NCI-H2196 (cell line): ENCODE results near the gene MSH4.
"Not testable (repeated sequence)": the region's sequence is repeated elsewhere in the genome, so short reads cannot be mapped to it uniquely, and the experiment has no call there.

Experiments used
- DNase-seq: peaks from one replicate; lab custom pipeline; 2025; ENCODE audit not compliant: unreplicated experiment; lab: John Stamatoyannopoulos, UW

Gene MSH4

DNA sequence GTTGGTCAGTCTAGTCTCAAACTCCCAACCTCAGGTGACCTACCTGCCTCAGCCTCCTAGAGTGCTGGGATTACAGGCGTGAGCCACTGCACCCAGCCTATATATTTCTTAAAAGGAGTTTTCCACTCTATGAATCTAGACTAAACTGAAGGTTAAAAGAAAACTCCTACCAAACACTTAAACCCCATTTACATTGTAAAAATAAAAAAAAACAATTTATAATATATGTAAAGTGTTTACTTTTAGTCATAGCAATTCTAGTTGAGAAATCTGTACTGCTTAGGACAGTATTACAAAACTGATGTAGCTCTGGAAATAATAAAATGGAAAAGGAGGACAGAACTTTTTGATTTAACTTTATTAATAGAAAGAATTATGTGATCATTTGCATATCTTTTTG is 126.0 kb downstream of the MSH4 start:
- no peak for DNase-seq

DNA sequence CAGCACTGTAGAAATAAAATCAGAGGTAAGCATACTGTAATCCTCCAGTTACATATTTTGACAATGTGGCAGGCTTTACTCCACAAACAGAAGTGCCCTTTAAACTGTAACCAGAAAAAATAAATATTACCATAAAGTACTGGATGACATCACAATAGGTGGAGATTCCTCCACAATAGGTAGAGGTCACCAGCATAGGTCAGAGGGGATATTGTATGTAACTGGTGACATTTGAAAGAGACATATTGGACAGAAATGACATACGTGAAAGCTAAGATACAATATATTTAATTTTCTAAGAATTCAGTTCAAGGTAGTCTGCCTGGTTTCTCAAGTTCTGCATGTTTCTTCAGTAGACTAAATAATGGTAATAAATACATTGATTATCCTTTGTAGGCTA is 135.6 kb downstream of the MSH4 start, which contains the start of gene ASB17:
TSS of gene ASB17 (minus strand) at position 101 of the 400 bp plus-strand sequence. CDS start 113 bp downstream, outside the sequence.
- DNase-seq = no peak

DNA sequence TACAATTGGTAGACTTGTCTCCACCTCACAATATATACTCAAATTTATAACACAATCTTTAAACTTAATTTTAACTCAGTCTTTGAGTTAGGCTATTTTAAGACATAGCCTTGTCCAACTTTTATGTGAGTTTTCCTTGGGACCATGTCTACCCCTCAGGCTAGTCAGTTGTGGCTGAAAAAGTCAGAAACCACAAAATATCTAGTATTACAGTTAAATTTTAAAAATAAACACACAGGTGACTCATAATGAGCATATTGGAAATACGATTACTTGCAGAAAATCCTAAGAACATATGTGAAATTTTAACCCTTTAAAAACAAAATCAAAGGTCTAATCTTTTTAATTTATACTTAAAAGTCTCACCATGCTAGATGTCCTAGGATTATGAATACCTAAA is 140.4 kb downstream of the MSH4 start:
- DNase-seq = no peak

DNA sequence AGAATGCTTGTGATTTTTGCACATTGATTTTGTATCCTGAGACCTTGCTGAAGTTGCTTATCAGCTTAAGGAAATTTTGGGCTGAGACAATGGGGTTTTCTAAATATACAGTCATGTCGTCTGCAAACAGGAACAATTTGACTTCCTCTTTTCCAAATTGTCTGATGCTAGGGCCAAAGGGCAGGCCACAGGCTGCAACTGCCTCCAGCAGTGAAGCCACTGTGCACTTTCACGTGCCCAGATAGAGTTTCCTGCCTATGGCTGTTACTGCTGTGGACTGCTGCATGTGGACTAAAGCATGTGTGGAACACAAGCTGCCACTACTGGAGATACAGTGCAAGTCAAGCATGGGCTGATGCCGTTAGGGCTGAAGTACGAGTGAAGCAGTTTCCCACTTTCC is 146.4 kb downstream of the MSH4 start:
- not testable (repeated sequence) for DNase-seq

DNA sequence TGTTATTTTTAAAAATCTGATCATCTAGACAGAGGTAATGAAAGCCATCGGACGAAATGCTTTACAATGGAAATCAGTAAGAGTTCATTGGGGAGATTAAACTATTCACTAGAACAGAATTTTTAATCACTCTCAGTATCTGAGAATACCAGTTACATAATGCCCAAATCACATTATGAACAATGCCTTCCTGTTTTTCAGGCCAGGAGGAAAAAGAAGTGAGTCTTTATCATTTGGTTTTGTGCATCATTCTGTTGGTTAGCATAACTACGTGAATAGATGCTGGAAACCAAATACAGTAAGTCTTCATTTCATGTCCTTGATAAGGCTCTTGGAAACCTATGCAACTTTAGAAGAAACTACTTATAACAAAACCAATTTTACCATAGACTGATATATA is 153.5 kb downstream of the MSH4 start:
- DNase-seq = no peak

DNA sequence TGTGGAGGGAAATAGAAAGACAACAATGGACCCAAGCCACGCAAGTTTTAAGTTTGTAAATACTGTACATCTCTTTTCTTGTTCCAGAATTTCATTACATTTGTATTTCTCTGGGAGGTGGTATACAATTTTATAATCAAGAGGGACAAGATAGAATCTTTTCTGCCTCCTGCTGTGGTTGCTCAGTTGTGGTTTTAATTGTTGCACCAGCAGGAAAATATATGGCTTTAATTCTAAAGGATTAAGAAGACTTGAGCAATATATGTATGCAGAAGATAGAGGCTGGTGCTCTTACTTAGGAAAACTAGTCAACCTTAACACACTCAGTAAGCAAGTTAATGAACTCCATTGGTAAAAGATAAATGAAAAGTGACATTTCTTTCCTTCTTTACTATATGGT is 155.3 kb downstream of the MSH4 start:
- no peak for DNase-seq

DNA sequence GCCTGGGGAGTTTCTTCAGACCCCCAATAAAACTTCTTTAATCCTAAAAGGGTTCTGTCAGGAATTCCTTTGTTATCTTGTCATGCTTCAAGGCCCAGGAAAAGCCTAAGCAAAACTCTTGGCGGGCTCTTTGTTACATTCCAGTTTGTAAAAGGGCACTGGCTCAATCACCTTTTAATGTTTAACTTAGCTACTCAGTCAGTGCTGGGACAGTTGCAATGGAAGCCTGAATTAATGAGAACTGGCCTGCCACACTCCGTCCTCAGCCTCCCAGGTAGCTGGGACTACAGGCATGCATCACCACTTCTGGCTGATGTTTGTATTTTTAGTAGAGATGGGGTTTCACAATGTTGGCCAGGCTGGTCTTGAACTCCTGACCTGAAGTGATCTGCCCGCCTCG is 156.8 kb downstream of the MSH4 start:
- DNase-seq = no peak

DNA sequence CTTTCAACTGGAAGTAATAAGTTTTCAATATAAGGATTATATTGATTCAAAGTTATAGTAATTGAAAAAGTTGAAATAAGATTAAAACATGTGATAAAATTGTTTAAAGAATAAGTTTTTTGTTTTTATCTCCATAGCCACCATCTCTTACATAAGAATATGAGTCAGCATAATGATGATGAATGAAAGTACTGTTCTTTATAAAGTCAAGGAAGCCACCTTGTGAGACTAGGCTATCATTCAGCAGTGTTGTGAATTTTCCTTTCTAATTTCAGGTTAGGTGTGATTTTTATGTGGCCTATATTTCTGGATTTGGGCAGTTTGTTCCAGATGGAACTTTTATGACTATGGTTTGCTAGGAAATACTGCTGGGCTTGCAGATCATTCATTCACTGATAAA is 157.9 kb downstream of the MSH4 start:
- DNase-seq = no peak
